Nucleus accumbens (tissue), 56 donors: Measurements from ENCODE around the gene CADM2.
A peak's percentile ranks its signal among the peaks of the same experiment; 100 is the strongest.
"Not testable (repeated sequence)": the region's sequence is repeated elsewhere in the genome, so short reads cannot be mapped to it uniquely, and the experiment has no call there.

Experiments used
- DNase-seq, 56 donors: peaks; one replicate each; lab custom pipeline; 2025; lab: John Stamatoyannopoulos, UW

The CADM2 gene

GRCh38 chr3:84958495-84959469 lies at the start of gene CADM2:
Gene CADM2, plus strand, starts transcription at chr3:84958989.
- DNase-seq: peak; percentile 55 to 98 (median 93)

GRCh38 chr3:84918592-84918991 lies 40.2 kb upstream of the CADM2 start:
- not testable (repeated sequence) for DNase-seq

GRCh38 chr3:84922682-84923081 lies 36.1 kb upstream of the CADM2 start:
- DNase-seq: no peak

GRCh38 chr3:84925571-84925970 lies 33.2 kb upstream of the CADM2 start:
- DNase-seq: no peak

- no peak for DNase-seq
Observed at GRCh38 chr3:84943379-84943778, 15.4 kb upstream of the CADM2 start.

- no peak for DNase-seq
Observed at GRCh38 chr3:84946240-84946639, 12.5 kb upstream of the CADM2 start.

GRCh38 chr3:84959470-84960271 lies 882 bp downstream of the CADM2 start:
- DNase-seq: peak in 32 of 56 donors; percentile 15 to 77 (median 54)

- peak in 12 of 56 donors; percentile 8 to 30 (median 22) for DNase-seq
Observed at GRCh38 chr3:84960581-84960980, 1.8 kb downstream of the CADM2 start.

- peak in 4 of 56 donors; percentile 5 to 50 (median 40) for DNase-seq
Observed at GRCh38 chr3:84961011-84961410, 2.2 kb downstream of the CADM2 start.

GRCh38 chr3:84961521-84962255 lies 2.9 kb downstream of the CADM2 start:
- DNase-seq: peak in 46 of 56 donors; percentile 5 to 73 (median 48)

GRCh38 chr3:84962415-84962814 lies 3.6 kb downstream of the CADM2 start:
- DNase-seq: peak in 3 of 56 donors; percentile 12 to 29 (median 22)

- DNase-seq: no peak
Observed at GRCh38 chr3:84963137-84963536, 4.3 kb downstream of the CADM2 start.

GRCh38 chr3:84965141-84965540 lies 6.4 kb downstream of the CADM2 start:
- DNase-seq: peak in 23 of 56 donors; percentile 7 to 61 (median 31)

GRCh38 chr3:84967767-84968581 lies 9.2 kb downstream of the CADM2 start:
- peak in 15 of 56 donors; percentile 3 to 62 (median 26) for DNase-seq

GRCh38 chr3:84968701-84969235 lies 10.0 kb downstream of the CADM2 start:
- DNase-seq: no peak

GRCh38 chr3:84974347-84974746 lies 15.6 kb downstream of the CADM2 start:
- no peak for DNase-seq

GRCh38 chr3:84977021-84977420 lies 18.2 kb downstream of the CADM2 start:
- no peak for DNase-seq

GRCh38 chr3:84978843-84979242 lies 20.1 kb downstream of the CADM2 start:
- DNase-seq: peak in 1 of 56 donors; percentile 47

- DNase-seq: peak in 44 of 56 donors; percentile 5 to 78 (median 47)
Observed at GRCh38 chr3:84980011-84980410, 21.2 kb downstream of the CADM2 start.
